CD14-positive monocyte (primary cell): ENCODE data around the gene STXBP6. TPM values are rescaled to one million over a fixed set of nuclear protein-coding genes. Genes with fewer than 3 reads are reported as not detected.

Source experiments
- DNase-seq, 3 donors: peaks; one replicate each; pipeline ENCODE4 v3.0.0-alpha.2; 2011 to 2022
- H2AFZ ChIP-seq: 2 replicates; pipeline ENCODE4 v1.6.0; 2012; ENCODE audit warnings: mild to moderate bottlenecking, low read depth, low read length, inconsistent platforms; ENCODE audit not compliant: insufficient read depth, poor library complexity, severe bottlenecking
- H3K27ac ChIP-seq, 2 donors: 1 replicate in 1 of 2; 2 replicates in 1 of 2; pipeline ENCODE4 v1.5.1; 2012 to 2013; ENCODE audit warnings: low read length in 2 of 2, control low read depth in 1 of 2, inconsistent platforms in 1 of 2, low read depth in 1 of 2, mild to moderate bottlenecking in 1 of 2
- H3K27me3 ChIP-seq, 2 donors: one replicate each; pipeline versions ENCODE4 v1.6.0 to v1.6.1; 2011 to 2013; ENCODE audit warnings: low read length in 2 of 2; ENCODE audit not compliant: control insufficient read depth in 2 of 2, insufficient read depth in 2 of 2
- H3K36me3 ChIP-seq, 2 donors: replicated peaks in 1 of 2; 1 replicate in 1 of 2; 2 replicates in 1 of 2; pipeline versions ENCODE4 v1.5.1 to v1.6.1; 2012 to 2013; ENCODE audit warnings: low read length in 2 of 2, control low read depth in 1 of 2, inconsistent platforms in 1 of 2, mild to moderate bottlenecking in 1 of 2; ENCODE audit not compliant: insufficient read depth in 2 of 2, control insufficient read depth in 1 of 2
- H3K4me1 ChIP-seq, 2 donors: 1 replicate in 1 of 2; 2 replicates in 1 of 2; pipeline versions ENCODE4 v1.5.1 to v1.6.1; 2012 to 2013; ENCODE audit warnings: low read length in 2 of 2, control low read depth in 1 of 2, inconsistent platforms in 1 of 2, mild to moderate bottlenecking in 1 of 2, moderate library complexity in 1 of 2; ENCODE audit not compliant: insufficient read depth in 2 of 2, control insufficient read depth in 1 of 2
- H3K4me2 ChIP-seq: replicated peaks from 2 replicates; pipeline ENCODE3; 2012; ENCODE audit warnings: low read length, moderate library complexity, mild to moderate bottlenecking; ENCODE audit not compliant: poor library complexity, severe bottlenecking; ENCODE audit errors: extremely low read depth
- H3K4me3 ChIP-seq, 3 experiments: fragments of 200-600 bp in 1 of 3; sonication (generic) in 1 of 3; replicated peaks in 1 of 3; 1 replicate in 2 of 3; 2 replicates in 1 of 3; pipeline ENCODE4 v1.5.1; 2011 to 2013; ENCODE audit warnings: low read length in 3 of 3, mild to moderate bottlenecking in 3 of 3, control low read depth in 2 of 3, low read depth in 2 of 3, inconsistent platforms in 1 of 3, moderate library complexity in 1 of 3
- H3K79me2 ChIP-seq: 2 replicates; pipeline ENCODE4 v1.6.0; 2012; ENCODE audit warnings: mild to moderate bottlenecking, control low read depth, inconsistent platforms, low read length, moderate library complexity; ENCODE audit not compliant: insufficient read depth
- H3K9ac ChIP-seq: 2 replicates; pipeline ENCODE4 v1.6.0; 2017; ENCODE audit warnings: low read length, mild to moderate bottlenecking; ENCODE audit not compliant: insufficient read depth, poor library complexity, severe bottlenecking
- H3K9me3 ChIP-seq, 2 donors: replicated peaks in 1 of 2; 1 replicate in 1 of 2; 2 replicates in 1 of 2; pipeline versions ENCODE4 v1.5.1 to v1.6.1; 2012 to 2013; ENCODE audit warnings: low read length in 2 of 2, control low read depth in 1 of 2; ENCODE audit not compliant: control insufficient read depth in 1 of 2, insufficient read depth in 1 of 2
- H4K20me1 ChIP-seq: 2 replicates; pipeline ENCODE4 v1.6.0; 2012; ENCODE audit warnings: mild to moderate bottlenecking, low read length, control low read depth, moderate library complexity; ENCODE audit not compliant: insufficient read depth
- H3K27ac Mint-ChIP-seq, 7 donors: one replicate each; pipeline ENCODE4 v1.8.0; 2020; ENCODE audit warnings: mild to moderate bottlenecking in 7 of 7, mixed read lengths in 7 of 7, moderate library complexity in 6 of 7, inconsistent platforms in 2 of 7
- H3K27me3 Mint-ChIP-seq, 3 donors: one replicate each; pipeline ENCODE4 v1.8.0; 2021 to 2022; ENCODE audit warnings: low read depth in 3 of 3, mild to moderate bottlenecking in 3 of 3, mixed read lengths in 3 of 3, moderate library complexity in 3 of 3, inconsistent platforms in 1 of 3
- H3K36me3 Mint-ChIP-seq, 2 donors: one replicate each; pipeline ENCODE4 v1.8.0; 2020; ENCODE audit warnings: mixed read lengths in 2 of 2, inconsistent platforms in 1 of 2, mild to moderate bottlenecking in 1 of 2
- H3K4me1 Mint-ChIP-seq: one replicate; pipeline ENCODE4 v1.8.0; 2020; ENCODE audit warnings: mild to moderate bottlenecking, mixed read lengths
- H3K4me3 Mint-ChIP-seq, 2 donors: one replicate each; pipeline ENCODE4 v1.8.0; 2020; ENCODE audit warnings: mild to moderate bottlenecking in 2 of 2, mixed read lengths in 2 of 2, moderate library complexity in 1 of 2
- H3K9me3 Mint-ChIP-seq, 7 donors: one replicate each; pipeline ENCODE4 v1.8.0; 2020 to 2022; ENCODE audit warnings: mixed read lengths in 7 of 7, mild to moderate bottlenecking in 6 of 7, moderate library complexity in 6 of 7, inconsistent platforms in 2 of 7
- CTCF ChIP-seq: fragments of 200-600 bp; IDR thresholded peaks from one replicate; pipeline ENCODE4 v1.8.0; 2022; ENCODE audit warnings: antibody characterized with exemption, mild to moderate bottlenecking
- WGBS: methylation state at CpG from one replicate; pipeline ENCODE4 v1.1.5; 2013; ENCODE audit warnings: missing lambda C conversion rate; ENCODE audit not compliant: insufficient coverage; 5-methylcytosine and 5-hydroxymethylcytosine counted together
- intact Hi-C, 2 donors: fragments of 100-400 bp; cut with micrococcal nuclease; formaldehyde crosslinking; loops; one replicate each; pipeline versions ENCODE4 v1.15.0 to v1.15.1; 2023
- polyA plus RNA-seq, 3 donors: library from polyadenylated mRNA; depleted of rRNA in 1 of 3; unstranded in 2 of 3; stranded (reverse) in 1 of 3; fragments of 300-500 nt in 2 of 3; fragments of >200 nt in 1 of 3; fragmentation: Illumina TruSeq in 2 of 3; gene quantifications; 1 replicate in 2 of 3; 2 replicates in 1 of 3; pipeline ENCODE4 v1.2.3, GENCODE V29; 2012 to 2021

STXBP6 gene
- polyA plus RNA-seq, 3 donors: 0.05 to 0.25 (median 0.08) TPM

GRCh38 chr14:24965934-24966578 is 83.9 kb downstream of the STXBP6 start:
- Histone ChIP-seq H3K9me3 (no peaks in the 10 kb centered on the region), H3K36me3 (no peaks in the 10 kb centered on the region), H3K9ac (no peak overlapping the region), H3K27ac (no peak overlapping the region), H2AFZ (no peak overlapping the region), H3K4me2 (no peak overlapping the region), H3K4me1 (no peaks in the 10 kb centered on the region), H3K4me3 (no peak overlapping the region), H3K79me2 (no peaks in the 10 kb centered on the region), H4K20me1 (no peaks in the 10 kb centered on the region), H3K27me3 (no peaks in the 10 kb centered on the region)
- H3K4me1 Mint-ChIP-seq: no peaks in the 10 kb centered on the region
- no peaks in the 10 kb centered on the region for H3K36me3 Mint-ChIP-seq
- intact Hi-C loops: no loop called here
- no peak for DNase-seq
- H3K27ac Mint-ChIP-seq: no peak overlapping the region
- no peak for TF ChIP-seq CTCF
- no peaks in the 10 kb centered on the region for H3K9me3 Mint-ChIP-seq
- no peak overlapping the region for H3K4me3 Mint-ChIP-seq
- H3K27me3 Mint-ChIP-seq: peaks cover 0 to 4% (median 0%) of the 10 kb centered on the region in 3 donors
- WGBS: no CpG with 5 or more reads among the region's 3 CpGs

- Histone ChIP-seq H3K27ac (no peak overlapping the region), H3K4me3 (no peak overlapping the region), H3K4me2 (no peak overlapping the region), H2AFZ (no peak overlapping the region), H3K4me1 (no peaks in the 10 kb centered on the region), H3K9ac (no peak overlapping the region), H3K27me3 (no peaks in the 10 kb centered on the region), H3K9me3 (no peaks in the 10 kb centered on the region), H3K79me2 (no peaks in the 10 kb centered on the region), H4K20me1 (no peaks in the 10 kb centered on the region), H3K36me3 (no peaks in the 10 kb centered on the region)
- Mint-ChIP-seq H3K9me3 (no peaks in the 10 kb centered on the region), H3K27me3 (peaks cover 0 to 4% (median 0%) of the 10 kb centered on the region in 3 donors), H3K36me3 (no peaks in the 10 kb centered on the region), H3K4me3 (no peak overlapping the region), H3K27ac (no peak overlapping the region), H3K4me1 (no peaks in the 10 kb centered on the region)
- intact Hi-C loops: no loop called here
- no peak for TF ChIP-seq CTCF
- no CpG with 5 or more reads among the region's 1 CpG for WGBS
- DNase-seq: no peak
Measured at GRCh38 chr14:24965578-24965933, 84.4 kb downstream of the STXBP6 start.
